Effector CD8-positive, alpha-beta T cell (primary cell): ENCODE measurements around the gene PARP15.
"Not testable (repeated sequence)": the region's sequence is repeated elsewhere in the genome, so short reads cannot be mapped to it uniquely, and the experiment has no call there.

Experiments
- DNase-seq: peaks from one replicate; lab custom pipeline; 2025; lab: John Stamatoyannopoulos, UW

The PARP15 gene

DNA sequence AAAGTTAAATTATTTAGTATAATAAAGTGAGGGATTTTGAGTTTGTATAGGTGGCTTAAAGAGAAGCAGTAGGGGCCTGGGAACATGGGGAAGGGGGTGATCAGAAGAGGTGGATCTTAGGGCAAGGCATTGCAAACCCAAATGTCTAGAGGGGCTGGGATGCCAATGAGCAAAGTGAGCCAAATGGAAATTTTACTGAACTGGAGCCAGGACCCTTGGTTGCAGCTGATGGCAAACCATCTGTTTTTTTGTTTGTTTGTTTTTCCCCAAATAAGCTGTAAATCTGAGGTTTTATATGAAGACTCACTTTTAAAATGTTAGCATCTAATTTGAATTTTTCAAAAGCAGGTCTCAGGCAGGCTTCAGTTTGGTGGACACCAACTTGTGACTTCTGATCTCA is 88.4 kb downstream of the PARP15 start:
- DNase-seq, result no peak

DNA sequence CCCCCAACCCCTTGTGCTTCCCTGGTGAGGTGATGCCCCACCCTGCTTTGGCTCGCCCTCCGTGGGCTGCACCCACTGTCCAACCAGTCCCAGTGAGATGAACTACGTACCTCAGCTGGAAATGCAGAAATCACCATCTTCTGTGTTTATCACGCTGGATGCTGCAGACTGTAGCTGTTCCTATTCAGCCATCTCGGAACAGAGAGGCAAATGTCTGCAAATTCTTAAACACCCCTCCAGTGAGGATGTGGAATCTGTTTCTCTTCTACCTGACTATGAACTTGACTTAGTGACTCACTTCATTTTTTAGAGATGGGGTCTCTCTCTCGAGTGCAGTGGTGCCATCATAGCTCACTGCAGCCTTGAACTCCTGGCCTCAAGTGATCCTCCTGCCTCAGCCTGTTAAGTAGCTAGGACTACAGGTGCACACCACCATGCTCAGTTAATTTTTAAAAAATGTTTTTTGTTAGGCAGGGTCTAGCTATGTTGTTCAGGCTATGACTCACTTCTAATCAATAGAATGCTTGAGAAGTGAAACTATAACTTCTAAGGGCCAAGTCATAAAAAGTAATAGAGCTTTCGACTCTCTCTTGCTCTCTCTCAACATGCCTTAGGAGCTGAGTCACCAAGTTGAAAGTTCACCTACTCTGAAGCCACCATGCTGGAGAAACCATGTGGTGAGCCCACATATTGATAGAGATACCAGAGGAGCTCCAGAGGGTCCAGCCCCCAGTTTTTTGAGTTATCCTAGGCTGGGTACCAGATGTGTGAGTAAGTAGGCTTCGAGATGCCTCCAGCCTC is 91.7 kb downstream of the PARP15 start:
- no peak for DNase-seq

- DNase-seq, result no peak
Observed at GRCh38 chr3:122671553-122671952, 94.1 kb downstream of the PARP15 start.

DNA sequence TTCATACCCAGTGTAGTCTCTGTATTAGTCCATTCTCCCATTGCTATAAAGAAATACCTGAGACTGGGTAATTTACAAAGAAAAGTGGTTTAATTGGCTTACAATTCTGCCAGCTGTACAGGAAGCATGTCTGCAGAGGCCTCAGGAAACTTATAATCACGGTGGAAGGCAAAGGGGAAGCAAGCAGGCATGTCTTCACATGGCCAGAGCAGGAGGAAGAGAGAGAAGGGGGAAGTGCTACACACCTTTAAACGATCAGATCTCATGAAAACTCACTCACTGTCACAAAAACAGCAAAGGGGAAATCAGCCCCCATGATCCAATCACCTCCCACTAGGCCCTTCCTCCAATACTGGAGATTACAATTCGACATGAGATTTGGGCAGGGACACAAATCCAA is 96.9 kb downstream of the PARP15 start:
- DNase-seq, result no peak

GRCh38 chr3:122676759-122677158 is 99.3 kb downstream of the PARP15 start:
- DNase-seq, result no peak

- DNase-seq, result no peak
Observed at GRCh38 chr3:122677216-122677615, 99.8 kb downstream of the PARP15 start.

- DNase-seq, result no peak
Observed at GRCh38 chr3:122678506-122678905, 101.1 kb downstream of the PARP15 start.

DNA sequence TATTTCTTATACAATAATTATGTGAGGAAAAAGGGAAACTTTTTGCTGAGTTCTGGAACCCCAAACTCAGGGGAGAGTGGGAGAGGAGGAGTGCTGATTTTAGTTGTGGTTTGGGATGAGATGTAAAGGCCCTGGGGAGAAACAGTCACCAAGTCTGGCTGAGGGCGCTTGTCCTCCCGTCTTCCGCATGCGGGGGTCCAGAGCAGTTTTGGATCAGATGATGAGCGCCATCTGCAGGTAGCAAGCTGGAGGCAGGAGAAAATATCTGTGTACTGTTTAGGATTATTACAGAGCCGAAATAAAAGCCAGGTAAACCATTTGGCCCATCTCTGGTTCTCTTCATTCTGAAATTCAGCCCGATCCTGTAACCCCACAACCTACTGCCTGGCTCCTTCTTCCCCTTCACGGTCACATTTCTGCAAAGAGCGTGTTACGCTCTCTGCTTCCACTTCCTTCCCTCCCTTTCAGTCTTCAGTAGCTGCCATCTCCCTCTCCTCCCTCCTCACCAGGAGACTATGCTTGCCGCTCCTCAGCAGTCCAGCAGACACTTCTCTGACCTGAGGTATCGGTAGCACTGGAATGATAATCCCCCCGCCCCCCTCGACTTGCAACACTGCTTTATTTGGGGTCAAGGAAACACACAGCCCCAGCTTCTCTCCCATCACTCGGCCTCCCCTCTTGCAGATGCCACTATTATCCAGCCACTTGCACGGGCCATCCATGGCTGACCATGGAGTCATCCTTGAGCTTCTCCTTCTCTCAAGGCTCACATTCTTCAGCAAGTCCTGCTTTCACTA is 101.8 kb downstream of the PARP15 start:
- peak; percentile 68 for DNase-seq

DNA sequence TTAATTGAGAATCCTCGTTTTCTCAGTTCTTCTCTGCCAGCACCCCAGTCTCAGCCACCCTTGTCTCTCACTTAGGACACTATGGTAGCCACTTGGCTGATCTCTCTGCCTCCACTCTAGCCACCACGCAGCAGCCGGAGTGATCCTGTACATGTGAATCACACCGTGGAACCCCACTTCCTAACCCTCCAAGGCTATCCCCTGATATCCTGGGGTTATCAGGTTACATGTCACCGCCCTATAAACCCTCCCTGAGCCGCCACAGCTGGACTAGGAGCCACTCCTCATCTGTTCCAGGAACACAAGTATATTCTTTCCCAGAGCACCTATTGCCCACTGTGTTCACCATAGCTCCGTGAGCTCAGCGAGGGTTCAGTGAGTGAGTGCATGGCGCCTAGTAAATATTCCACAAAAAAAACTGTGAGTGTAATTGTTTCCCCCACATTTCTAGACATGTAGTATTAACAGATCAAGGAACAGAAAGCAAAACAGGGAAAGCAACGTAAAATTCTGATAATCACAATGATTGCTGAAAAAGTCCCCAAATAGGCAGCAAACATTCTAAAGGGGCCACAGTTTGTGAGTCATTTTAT is 102.5 kb downstream of the PARP15 start:
- no peak for DNase-seq

DNA sequence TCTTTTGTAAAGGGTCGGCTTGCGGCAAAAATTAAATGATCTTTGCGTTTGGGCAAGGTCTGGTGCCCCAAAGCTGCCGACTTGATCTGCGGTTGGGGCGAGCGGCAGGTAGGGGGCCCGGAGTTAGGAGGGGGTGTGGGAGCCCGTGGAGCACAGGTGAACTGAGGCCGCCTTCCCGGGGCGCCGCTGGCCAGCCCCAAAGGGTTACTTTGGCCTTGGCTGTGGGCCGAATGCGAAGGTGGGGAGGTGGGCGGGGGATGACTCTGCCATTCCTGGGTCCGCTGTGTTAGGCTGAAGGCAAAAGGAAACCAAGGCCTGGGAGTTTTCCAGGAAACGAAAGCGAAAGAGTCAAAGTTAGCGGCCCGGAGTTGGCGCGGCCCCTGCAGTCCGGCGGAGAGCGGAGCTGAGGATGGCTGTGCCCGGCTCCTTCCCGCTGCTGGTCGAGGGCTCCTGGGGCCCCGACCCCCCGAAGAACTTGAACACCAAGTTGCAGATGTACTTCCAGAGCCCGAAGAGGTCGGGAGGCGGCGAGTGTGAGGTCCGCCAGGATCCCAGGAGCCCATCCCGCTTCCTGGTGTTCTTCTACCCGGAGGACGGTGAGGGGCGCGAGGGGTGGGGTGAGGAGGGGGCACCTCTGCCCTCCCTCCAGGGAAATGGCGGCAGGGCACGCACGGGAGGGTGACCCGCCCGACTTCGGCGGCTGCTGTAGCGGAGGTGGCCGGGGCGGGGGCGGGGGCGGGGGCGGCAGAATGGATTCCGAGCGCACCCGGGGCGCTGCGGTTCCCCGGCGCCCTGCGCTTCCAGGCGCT is 103.2 kb downstream of the PARP15 start, which contains the start of gene PARP14:
Gene PARP14 (plus strand): TSS at position 365 of the 809 bp plus-strand sequence. CDS start 45 bp downstream, at position 410.
- peak; percentile 41 for DNase-seq

GRCh38 chr3:122681284-122681973 is 104.0 kb downstream of the PARP15 start:
- DNase-seq, result no peak

GRCh38 chr3:122681974-122682409 is 104.5 kb downstream of the PARP15 start:
- no peak for DNase-seq

DNA sequence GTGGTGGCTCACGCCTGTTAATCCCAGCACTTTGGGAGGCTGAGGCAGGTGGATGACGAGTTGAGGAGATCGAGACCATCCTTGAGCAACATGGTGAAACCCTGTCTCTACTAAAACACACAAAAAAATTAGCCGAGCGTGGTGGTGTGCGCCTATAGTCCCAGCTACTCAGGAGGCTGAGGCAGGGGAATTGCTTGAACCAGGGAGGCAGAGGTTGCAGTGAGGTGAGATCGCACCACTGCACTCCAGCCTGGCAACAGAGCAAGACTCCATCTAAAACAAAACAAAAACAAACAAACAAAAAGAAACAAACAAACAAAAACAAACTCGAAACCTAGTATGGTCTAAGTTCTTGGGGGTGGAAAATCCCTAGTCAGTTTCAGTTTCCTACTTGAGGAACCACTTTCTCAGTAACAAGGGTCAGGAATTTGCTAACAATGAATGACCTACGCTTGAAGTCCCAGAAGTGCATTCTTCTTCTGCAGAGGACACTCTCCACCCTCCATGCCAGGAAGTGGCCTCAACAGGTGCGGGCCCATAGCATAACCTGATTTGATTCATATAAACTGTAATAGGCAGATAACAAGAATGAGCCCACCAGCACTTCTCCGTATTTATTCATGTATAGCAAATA is 105.4 kb downstream of the PARP15 start:
- not testable (repeated sequence) for DNase-seq

DNA sequence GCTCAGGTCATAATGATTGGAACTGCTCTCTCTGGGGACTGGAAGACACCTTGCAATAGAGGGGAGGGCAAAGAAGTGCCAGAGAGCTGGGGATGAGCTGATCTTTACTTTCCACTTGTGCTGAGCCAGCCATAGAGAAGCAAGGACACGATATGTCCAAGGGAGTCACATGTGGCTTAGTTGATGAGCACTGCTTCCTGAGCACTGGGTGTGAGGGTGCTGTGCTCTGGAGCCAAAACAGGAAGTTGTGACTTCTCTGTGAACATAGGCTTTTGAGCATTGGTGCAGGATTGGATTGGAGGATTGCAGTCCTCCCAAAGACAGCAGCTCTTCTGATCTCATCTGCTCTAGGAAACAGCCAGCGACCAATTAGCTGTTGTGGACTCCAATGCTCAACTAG is 109.8 kb downstream of the PARP15 start:
- DNase-seq, result no peak
